MCF 10A (cell line): ENCODE results near the gene CES3. TPM values are rescaled to one million over a fixed set of nuclear protein-coding genes. Genes with fewer than 3 reads are reported as not detected.
A peak's percentile ranks its signal among the peaks of the same experiment; 100 is the strongest.

Experiments
- BruUV-seq: library from RNA; stranded (reverse); fragments of 400-500 nt; replicated peaks from 2 replicates; lab custom pipeline; 2021; lab: Mats Ljungman, UMichigan
- CTCF ChIA-PET: fragments of 300-600 bp; sonication (Branson Sonifier 250); formaldehyde crosslinking; extraction: SDS; loops from one replicate; lab custom pipeline; 2021; ENCODE audit warnings: antibody characterized with exemption, inconsistent platforms; lab: Yijun Ruan, JAX
- POLR2A ChIA-PET: fragments of 300-600, 350-650 bp; sonication (Branson Sonifier 250); formaldehyde crosslinking; extraction: SDS; loops from one replicate; lab custom pipeline; 2020; ENCODE audit warnings: antibody characterized with exemption, inconsistent platforms; lab: Yijun Ruan, JAX
- DNase-seq: peaks from one replicate; pipeline ENCODE4 v3.0.0-alpha.2; 2018; ENCODE audit not compliant: unreplicated experiment
- H3K27ac Mint-ChIP-seq: one replicate; pipeline ENCODE4 v1.8.0; 2022; ENCODE audit warnings: mild to moderate bottlenecking, low read depth, mixed read lengths; ENCODE audit not compliant: unreplicated experiment
- H3K27me3 Mint-ChIP-seq: one replicate; pipeline ENCODE4 v1.8.0; 2022; ENCODE audit warnings: mixed read lengths; ENCODE audit not compliant: insufficient read depth, unreplicated experiment
- H3K36me3 Mint-ChIP-seq: one replicate; pipeline ENCODE4 v1.8.0; 2022; ENCODE audit warnings: mild to moderate bottlenecking, moderate library complexity, mixed read lengths; ENCODE audit not compliant: insufficient read depth, unreplicated experiment
- H3K4me1 Mint-ChIP-seq: one replicate; pipeline ENCODE4 v1.8.0; 2022; ENCODE audit warnings: mixed read lengths; ENCODE audit not compliant: insufficient read depth, unreplicated experiment
- H3K4me3 Mint-ChIP-seq: one replicate; pipeline ENCODE4 v1.8.0; 2022; ENCODE audit warnings: mild to moderate bottlenecking, moderate library complexity, mixed read lengths; ENCODE audit not compliant: unreplicated experiment
- H3K9me3 Mint-ChIP-seq: one replicate; pipeline ENCODE4 v1.8.0; 2022; ENCODE audit warnings: mixed read lengths; ENCODE audit not compliant: unreplicated experiment
- intact Hi-C: fragments of 100-400 bp; cut with micrococcal nuclease; formaldehyde crosslinking; loops from 2 replicates; pipeline ENCODE4 v1.14.1; 2022
- total RNA-seq: library from RNA; stranded (reverse); gene quantifications from 2 replicates; pipeline ENCODE4 v1.2.3, GENCODE V29; 2022
- TF ChIP-seq, protein P1 (sequence below): fragments of 200-600 bp; IDR thresholded peaks from one replicate; pipeline ENCODE4 v1.8.0; 2022; ENCODE audit warnings: antibody characterized with exemption, mild to moderate bottlenecking; ENCODE audit not compliant: unreplicated experiment

Gene CES3
- total RNA-seq, 1 experiment from 2014 or later: 0.65 TPM

DNA sequence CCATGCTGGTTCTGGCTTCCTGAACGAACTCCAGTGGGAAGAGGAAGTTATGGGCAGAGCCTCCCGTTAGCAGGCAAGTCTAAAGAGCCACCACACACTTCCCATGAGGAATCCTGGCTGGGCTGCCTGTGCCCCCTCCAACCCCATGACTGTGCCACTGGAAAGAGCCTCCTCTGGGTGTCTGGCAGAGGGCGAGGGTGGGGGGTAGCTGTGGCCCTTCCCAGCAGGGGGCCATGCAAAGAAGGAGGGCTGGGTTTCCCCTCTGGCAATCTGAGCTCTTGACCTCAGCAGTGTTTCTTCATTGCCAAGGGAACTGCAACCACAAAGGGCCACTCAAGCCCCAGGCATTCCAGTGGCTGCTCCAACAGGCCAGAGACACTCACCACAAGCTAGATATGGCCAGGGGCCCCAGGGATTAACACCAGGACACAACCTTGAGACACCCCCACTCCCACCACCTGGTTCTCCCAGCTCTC lies 34.1 kb upstream of the CES3 start:
- CTCF ChIA-PET: interaction anchor here (0.6 to 4.1 kb wide), 4 partner anchors 8 to 114 kb away, joined by 3 to 62 read pairs (median 14); partner anchors contain the start of gene CDH16
- peak; percentile 79 for DNase-seq
- H3K27me3 Mint-ChIP-seq: no peaks in the 10 kb centered on the region
- no peak overlapping the region for H3K4me3 Mint-ChIP-seq
- H3K36me3 Mint-ChIP-seq: peaks cover 22% of the 10 kb centered on the region
- H3K27ac Mint-ChIP-seq: peak overlapping the region; percentile 69
- H3K9me3 Mint-ChIP-seq: no peaks in the 10 kb centered on the region
- TF ChIP-seq, protein P1, sequence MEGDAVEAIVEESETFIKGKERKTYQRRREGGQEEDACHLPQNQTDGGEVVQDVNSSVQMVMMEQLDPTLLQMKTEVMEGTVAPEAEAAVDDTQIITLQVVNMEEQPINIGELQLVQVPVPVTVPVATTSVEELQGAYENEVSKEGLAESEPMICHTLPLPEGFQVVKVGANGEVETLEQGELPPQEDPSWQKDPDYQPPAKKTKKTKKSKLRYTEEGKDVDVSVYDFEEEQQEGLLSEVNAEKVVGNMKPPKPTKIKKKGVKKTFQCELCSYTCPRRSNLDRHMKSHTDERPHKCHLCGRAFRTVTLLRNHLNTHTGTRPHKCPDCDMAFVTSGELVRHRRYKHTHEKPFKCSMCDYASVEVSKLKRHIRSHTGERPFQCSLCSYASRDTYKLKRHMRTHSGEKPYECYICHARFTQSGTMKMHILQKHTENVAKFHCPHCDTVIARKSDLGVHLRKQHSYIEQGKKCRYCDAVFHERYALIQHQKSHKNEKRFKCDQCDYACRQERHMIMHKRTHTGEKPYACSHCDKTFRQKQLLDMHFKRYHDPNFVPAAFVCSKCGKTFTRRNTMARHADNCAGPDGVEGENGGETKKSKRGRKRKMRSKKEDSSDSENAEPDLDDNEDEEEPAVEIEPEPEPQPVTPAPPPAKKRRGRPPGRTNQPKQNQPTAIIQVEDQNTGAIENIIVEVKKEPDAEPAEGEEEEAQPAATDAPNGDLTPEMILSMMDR: no peak
- intact Hi-C loops: no loop called here
- POLR2A ChIA-PET: interaction anchor here (0.9 to 3.0 kb wide), 7 partner anchors 9 to 46 kb away, joined by 3 to 16 read pairs (median 3); partner anchors contain the start of gene PDP2
- peaks cover 36% of the 10 kb centered on the region for H3K4me1 Mint-ChIP-seq
- no TSS peak for BruUV-seq

DNA sequence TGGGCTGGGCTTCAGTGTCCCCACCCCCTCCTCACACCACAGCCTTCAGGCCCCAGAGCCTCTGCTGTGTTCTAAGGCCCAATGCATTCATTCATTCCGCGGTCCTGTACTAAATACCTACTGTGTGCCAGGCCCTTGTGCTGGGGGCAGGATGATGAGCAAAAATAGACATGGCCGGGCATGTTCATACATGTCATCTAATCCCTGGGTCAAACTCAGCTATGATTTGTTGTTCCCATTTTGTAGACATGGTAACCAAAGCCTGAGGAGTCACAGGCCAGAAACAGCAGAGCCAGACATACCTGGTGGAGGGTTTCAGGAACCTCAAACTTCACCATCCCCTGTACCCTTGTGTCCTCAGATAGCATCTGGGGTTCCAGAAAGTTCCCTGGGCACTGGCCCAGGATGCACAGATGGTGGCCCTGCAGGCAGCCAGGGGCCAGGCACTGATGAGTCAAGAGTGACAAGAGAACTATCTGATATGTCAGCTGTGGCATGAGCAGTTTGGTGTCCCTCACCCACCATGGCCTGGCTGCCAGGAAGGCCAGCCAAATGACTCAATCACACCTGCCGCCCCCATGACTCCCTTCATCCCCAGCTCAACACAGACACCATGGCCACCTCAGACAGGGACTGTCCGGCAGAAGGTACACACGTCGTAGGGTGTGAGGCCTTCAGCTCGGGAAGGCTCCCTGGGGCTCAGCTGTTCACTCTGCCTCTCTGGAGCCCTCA lies 33.0 kb upstream of the CES3 start:
- TF ChIP-seq, protein P1: no peak
- no peaks in the 10 kb centered on the region for H3K9me3 Mint-ChIP-seq
- H3K4me3 Mint-ChIP-seq: no peak overlapping the region
- H3K36me3 Mint-ChIP-seq: peaks cover 22% of the 10 kb centered on the region
- H3K27me3 Mint-ChIP-seq: no peaks in the 10 kb centered on the region
- ChIA-PET CTCF (interaction anchor here (0.6 to 4.1 kb wide), 10 partner anchors 9 to 267 kb away, joined by 3 to 62 read pairs (median 4); partner anchors contain the start of gene CDH16), POLR2A (interaction anchor here (0.6 to 3.0 kb wide), 16 partner anchors 8 to 168 kb away, joined by 3 to 16 read pairs (median 3); partner anchors contain the start of genes CDH16 and PDP2)
- peaks cover 46% of the 10 kb centered on the region for H3K4me1 Mint-ChIP-seq
- intact Hi-C loops: loop anchor here (1.0 kb wide), 1 partner anchor 33 kb away; no protein-coding TSS in a partner anchor
- no TSS peak for BruUV-seq
- DNase-seq: peak; percentile 70
- peak overlapping the region; percentile 69 for H3K27ac Mint-ChIP-seq

DNA sequence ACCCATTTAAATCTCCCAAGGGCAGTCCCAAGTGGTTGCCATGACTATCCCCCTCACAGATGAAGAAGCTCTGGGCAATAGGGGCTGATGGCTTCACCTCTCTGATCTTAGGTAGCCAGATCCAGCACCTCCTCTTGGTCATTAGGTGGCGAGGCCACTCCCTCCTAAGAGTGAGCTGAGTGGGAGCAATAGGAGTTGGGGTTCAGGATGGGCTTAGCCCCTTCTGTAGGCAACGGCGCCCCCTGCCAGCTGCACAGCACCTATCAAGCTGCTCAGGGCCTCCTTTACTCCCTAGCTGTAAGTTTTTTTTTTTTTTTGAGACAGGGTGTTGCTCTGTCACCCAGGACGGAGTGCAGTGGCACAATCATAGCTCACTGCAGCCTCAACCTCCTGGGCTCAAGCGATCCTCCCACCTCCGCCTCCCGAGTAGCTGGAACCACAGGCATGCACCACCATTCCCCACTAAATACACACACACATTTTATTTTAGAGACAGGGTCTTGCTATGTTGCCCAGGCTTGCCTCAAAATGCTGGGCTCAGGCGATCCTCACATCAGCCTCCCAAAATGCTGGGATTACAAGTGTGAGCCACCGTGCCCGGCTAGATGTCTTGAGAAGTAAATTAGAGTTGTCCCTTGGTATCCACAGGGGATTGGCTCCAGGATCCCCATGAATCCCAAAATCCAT lies 32.2 kb upstream of the CES3 start:
- peak overlapping the region; percentile 69 for H3K27ac Mint-ChIP-seq
- H3K27me3 Mint-ChIP-seq: no peaks in the 10 kb centered on the region
- TF ChIP-seq, protein P1: peak; percentile 30
- POLR2A ChIA-PET: interaction anchor here (0.6 to 3.0 kb wide), 10 partner anchors 9 to 47 kb away, joined by 3 to 16 read pairs (median 4); partner anchors contain the start of gene CDH16
- peak; percentile 52 for DNase-seq
- H3K4me1 Mint-ChIP-seq: peaks cover 46% of the 10 kb centered on the region
- BruUV-seq: no TSS peak
- intact Hi-C loops: loop anchor here (1.0 kb wide), 1 partner anchor 34 kb away; no protein-coding TSS in a partner anchor
- H3K4me3 Mint-ChIP-seq: no peak overlapping the region
- peaks cover 26% of the 10 kb centered on the region for H3K36me3 Mint-ChIP-seq
- CTCF ChIA-PET: interaction anchor here (0.6 to 4.1 kb wide), 10 partner anchors 9 to 267 kb away, joined by 3 to 62 read pairs (median 4); partner anchors contain the start of gene CDH16
- no peaks in the 10 kb centered on the region for H3K9me3 Mint-ChIP-seq
